Osteoblast (primary cell): ENCODE measurements around the gene RNF13. TPM values are rescaled to one million over a fixed set of nuclear protein-coding genes. Genes with fewer than 3 reads are reported as not detected.

Experiments
- DNase-seq: peaks from one replicate; pipeline ENCODE4 v3.0.0; 2011; ENCODE audit warnings: low spot score, mixed read lengths; ENCODE audit not compliant: insufficient read length; ENCODE audit errors: missing footprints
- H2AFZ ChIP-seq: 2 replicates; pipeline ENCODE4 v1.6.0; 2011; ENCODE audit warnings: mild to moderate bottlenecking, low read length
- H3K27ac ChIP-seq: 2 replicates; pipeline ENCODE4 v1.5.1; 2011; ENCODE audit warnings: mild to moderate bottlenecking, low read depth, low read length, moderate library complexity
- H3K27me3 ChIP-seq: 2 replicates; pipeline ENCODE4 v1.6.0; 2012; ENCODE audit warnings: mild to moderate bottlenecking, control low read depth, inconsistent platforms, low read length, moderate library complexity; ENCODE audit not compliant: insufficient read depth
- H3K36me3 ChIP-seq: 2 replicates; pipeline ENCODE4 v1.5.1; 2011; ENCODE audit warnings: mild to moderate bottlenecking, low read length, control low read depth, moderate library complexity; ENCODE audit not compliant: insufficient read depth
- H3K4me1 ChIP-seq: 2 replicates; pipeline ENCODE4 v1.5.1; 2011; ENCODE audit warnings: mild to moderate bottlenecking, low read length, control low read depth, moderate library complexity; ENCODE audit not compliant: insufficient read depth
- H3K4me2 ChIP-seq: 2 replicates; pipeline ENCODE4 v1.6.0; 2011; ENCODE audit warnings: mild to moderate bottlenecking, low read length; ENCODE audit not compliant: insufficient read depth
- H3K4me3 ChIP-seq: fragments of 200-600 bp; sonication (generic); 3 replicates; pipeline ENCODE4 v1.5.1; 2012; ENCODE audit warnings: mild to moderate bottlenecking, low read length, inconsistent platforms; ENCODE audit not compliant: insufficient read depth
- H3K79me2 ChIP-seq: 2 replicates; pipeline ENCODE4 v1.6.0; 2012; ENCODE audit warnings: mild to moderate bottlenecking, low read length, control low read depth, inconsistent platforms; ENCODE audit not compliant: insufficient read depth
- H3K9me3 ChIP-seq: 2 replicates; pipeline ENCODE4 v1.5.1; 2011; ENCODE audit warnings: low read depth, low read length, control low read depth
- H4K20me1 ChIP-seq: 2 replicates; pipeline ENCODE4 v1.6.0; 2012; ENCODE audit warnings: mild to moderate bottlenecking, low read length, control low read depth; ENCODE audit not compliant: insufficient read depth
- CTCF ChIP-seq: IDR thresholded peaks from 2 replicates; pipeline ENCODE4 v1.5.1; 2011; ENCODE audit warnings: mild to moderate bottlenecking, low read depth, low read length, moderate library complexity; ENCODE audit errors: extremely low read depth
- total RNA-seq: library from RNA; depleted of rRNA; stranded (reverse); fragments of >200 nt; gene quantifications from 2 replicates; pipeline ENCODE4 v1.2.3, GENCODE V29; 2012

Gene RNF13
- total RNA-seq, 1 donor: 86.1 TPM

DNA sequence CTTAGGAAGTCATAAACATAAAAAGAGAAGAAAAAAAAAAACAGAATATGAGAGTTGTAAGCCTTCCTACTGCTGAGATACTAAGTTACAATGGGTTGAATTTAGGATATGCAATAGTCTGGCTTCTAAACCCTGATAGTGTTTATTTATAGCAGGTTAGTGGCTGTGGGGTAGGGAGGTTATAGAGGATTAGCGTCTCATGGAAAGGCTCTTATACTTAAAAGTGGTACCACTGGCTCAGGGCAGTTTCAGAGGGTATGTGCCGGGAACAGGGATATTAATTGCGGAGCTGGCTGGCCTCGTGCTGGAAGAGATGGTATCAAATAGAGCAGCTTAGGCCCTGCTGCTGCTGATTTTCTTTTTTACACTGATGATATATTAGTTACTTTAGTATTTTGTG, 96.9 kb downstream of the RNF13 start:
- Histone ChIP-seq H3K4me1 (no peaks in the 10 kb centered on the region), H4K20me1 (no peaks in the 10 kb centered on the region), H3K27me3 (no peaks in the 10 kb centered on the region), H3K4me3 (no peak overlapping the region), H3K4me2 (no peak overlapping the region), H3K9me3 (no peaks in the 10 kb centered on the region), H3K79me2 (no peaks in the 10 kb centered on the region), H2AFZ (no peak overlapping the region), H3K36me3 (no peaks in the 10 kb centered on the region), H3K27ac (no peak overlapping the region)
- no peak for DNase-seq
- TF ChIP-seq CTCF: no peak

DNA sequence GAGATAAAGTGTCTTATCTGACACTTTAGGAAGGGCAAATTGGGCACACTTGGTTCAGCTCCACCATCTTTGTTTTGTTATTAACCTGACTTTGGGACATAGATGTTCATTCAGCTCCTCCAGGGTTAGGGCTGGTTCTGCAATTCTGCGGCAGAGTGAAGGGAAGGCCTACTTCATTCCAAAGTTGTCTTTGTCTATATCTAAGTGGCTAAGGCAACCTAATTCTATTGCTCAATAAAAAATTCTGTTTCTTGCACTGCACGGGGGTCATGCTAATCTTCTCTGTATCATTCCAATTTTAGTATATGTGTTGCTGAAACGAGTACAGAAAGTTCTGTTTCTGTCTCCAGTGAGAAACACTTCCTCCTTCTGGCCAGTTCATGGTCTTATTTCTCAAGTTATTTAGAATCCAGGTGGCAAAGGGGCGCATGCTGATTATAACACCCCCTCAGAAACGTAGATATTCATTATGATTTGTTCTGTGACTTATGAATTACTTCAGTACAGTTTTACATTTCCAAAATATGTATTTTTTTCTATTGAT, 104.2 kb downstream of the RNF13 start:
- no peak for DNase-seq
- no peak for TF ChIP-seq CTCF
- Histone ChIP-seq H3K36me3 (peaks cover 1% of the 10 kb centered on the region), H2AFZ (no peak overlapping the region), H3K27ac (no peak overlapping the region), H3K4me1 (no peaks in the 10 kb centered on the region), H4K20me1 (no peaks in the 10 kb centered on the region), H3K4me2 (no peak overlapping the region), H3K9me3 (no peaks in the 10 kb centered on the region), H3K4me3 (no peak overlapping the region), H3K27me3 (no peaks in the 10 kb centered on the region), H3K79me2 (no peaks in the 10 kb centered on the region)

DNA sequence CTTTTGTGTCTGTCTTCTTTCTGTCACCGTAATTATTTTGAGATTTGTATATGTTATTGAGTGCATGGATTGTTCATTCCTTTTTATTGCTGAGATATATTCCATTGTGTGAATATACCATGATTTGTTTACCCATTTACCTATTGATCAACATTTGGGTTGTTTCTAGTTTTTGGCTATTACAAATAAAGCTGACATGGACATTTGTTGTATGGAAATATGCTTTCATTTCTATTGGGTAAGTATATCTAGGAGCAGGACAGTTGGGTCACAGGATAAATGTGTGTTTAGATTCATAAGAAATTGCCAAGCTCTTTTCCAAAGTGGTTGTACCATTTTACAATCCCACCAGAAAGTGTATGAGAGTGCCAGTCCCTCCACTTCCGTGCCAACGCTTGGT, 106.5 kb downstream of the RNF13 start:
- no peak overlapping the region for H2AFZ ChIP-seq

DNA sequence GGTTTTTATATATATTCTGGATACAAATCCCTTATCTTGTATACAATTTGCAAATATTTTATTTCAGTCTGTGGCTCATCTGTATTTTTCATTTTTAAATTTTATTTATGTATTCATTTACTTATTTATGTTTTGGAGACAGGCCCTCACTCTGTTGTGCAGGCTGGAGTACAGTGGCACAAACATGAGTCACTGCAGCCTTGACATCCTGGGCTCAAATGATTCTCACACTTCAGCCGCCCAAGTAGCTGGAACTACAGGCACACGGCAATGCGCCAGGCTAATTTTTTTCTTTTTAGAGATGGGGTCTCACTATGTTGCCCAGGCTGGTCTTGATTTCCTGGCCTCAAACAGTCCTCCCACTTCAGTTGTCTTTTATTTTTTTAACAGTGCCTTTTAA, 107.1 kb downstream of the RNF13 start:
- H3K27me3 ChIP-seq: no peaks in the 10 kb centered on the region
- no peak for TF ChIP-seq CTCF

More for the DNA sequence above, 106.5 kb downstream of the RNF13 start:
- DNase-seq: no peak
- Histone ChIP-seq H4K20me1 (no peaks in the 10 kb centered on the region), H3K4me2 (no peak overlapping the region), H3K36me3 (peaks cover 3% of the 10 kb centered on the region), H3K27me3 (no peaks in the 10 kb centered on the region), H3K9me3 (no peaks in the 10 kb centered on the region), H3K4me1 (no peaks in the 10 kb centered on the region), H3K79me2 (no peaks in the 10 kb centered on the region), H3K27ac (no peak overlapping the region), H3K4me3 (no peak overlapping the region)
- TF ChIP-seq CTCF: no peak

More for the DNA sequence above, 107.1 kb downstream of the RNF13 start:
- Histone ChIP-seq H3K9me3 (no peaks in the 10 kb centered on the region), H3K4me1 (no peaks in the 10 kb centered on the region), H3K4me2 (no peak overlapping the region), H4K20me1 (no peaks in the 10 kb centered on the region), H3K4me3 (no peak overlapping the region), H3K36me3 (peaks cover 3% of the 10 kb centered on the region), H3K27ac (no peak overlapping the region), H3K79me2 (no peaks in the 10 kb centered on the region), H2AFZ (no peak overlapping the region)
- no peak for DNase-seq
